ENCODE measurements around the gene TRANK1.

DNA sequence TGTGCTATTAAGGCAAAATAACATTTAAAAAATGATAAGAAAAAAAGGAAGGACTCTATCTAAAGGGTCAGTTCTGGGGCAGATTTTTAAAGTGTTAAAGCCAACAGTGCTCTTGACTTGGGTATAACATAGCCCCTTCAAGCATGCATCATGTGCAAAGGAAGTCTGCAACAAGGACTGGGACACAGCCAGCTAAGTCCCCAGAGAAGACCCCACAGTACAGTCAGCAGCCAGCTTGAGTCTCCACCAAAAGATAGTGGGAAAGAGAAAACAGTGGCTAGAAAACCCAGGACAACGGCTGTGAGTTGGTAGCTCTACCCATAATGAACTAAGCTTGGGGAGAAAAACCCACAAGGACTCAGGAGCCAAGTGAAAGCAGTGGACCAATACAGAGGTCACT lies 94.1 kb downstream of the TRANK1 start:
- TF ChIP-seq YY1 (IDR thresholded peaks at IDR 0.05; ENCODE audit: insufficient read depth, insufficient read length) (no peak), SUZ12 (IDR thresholded peaks at IDR 0.05; ENCODE audit: extremely low read depth, insufficient read depth, insufficient read length) (no peak)

Data from NT2/D1 (cell line).